WTC11 (cell line): ENCODE measurements around the gene MSI2. TPM values are rescaled to one million over a fixed set of nuclear protein-coding genes. Genes with fewer than 3 reads are reported as not detected.

Source experiments
- ATAC-seq: fragments of 200-7000 bp; cut with Tn5 transposase; 2 replicates; pipeline ENCODE4 v1.10.0; 2021; ENCODE audit warnings: mild to moderate bottlenecking, moderate library complexity
- CTCF ChIA-PET: fragments of 300-600 bp; sonication (Branson Sonifier 250); formaldehyde crosslinking; loops from one replicate; lab custom pipeline; 2021; ENCODE audit warnings: antibody characterized with exemption; lab: Charles Lee
- POLR2A ChIA-PET: fragments of 350-600 bp; sonication (Branson Sonifier 250); formaldehyde crosslinking; loops from one replicate; lab custom pipeline; 2021; ENCODE audit warnings: antibody characterized with exemption; lab: Charles Lee
- DNase-seq: peaks from one replicate; pipeline ENCODE4 v3.0.0; 2021; ENCODE audit warnings: low spot score
- H3K27ac Mint-ChIP-seq: 2 replicates; pipeline ENCODE4 v1.8.0; 2021; ENCODE audit warnings: mixed read lengths
- H3K27me3 Mint-ChIP-seq: 2 replicates; pipeline ENCODE4 v1.8.0; 2021; ENCODE audit warnings: low read depth, mild to moderate bottlenecking, moderate library complexity, mixed read lengths
- H3K36me3 Mint-ChIP-seq: 2 replicates; pipeline ENCODE4 v1.8.0; 2021; ENCODE audit warnings: mixed read lengths
- H3K4me1 Mint-ChIP-seq: 2 replicates; pipeline ENCODE4 v1.8.0; 2022; ENCODE audit warnings: mixed read lengths
- H3K4me3 Mint-ChIP-seq: 2 replicates; pipeline ENCODE4 v1.8.0; 2021; ENCODE audit warnings: mild to moderate bottlenecking, moderate library complexity, mixed read lengths
- H3K9me3 Mint-ChIP-seq: 2 replicates; pipeline ENCODE4 v1.8.0; 2021; ENCODE audit warnings: mixed read lengths
- AR ChIP-seq: fragments of 250-450 bp; sonication (Bioruptor Pico); IDR thresholded peaks from 2 replicates; pipeline ENCODE4 v1.9.0; 2021; ENCODE audit warnings: mild to moderate bottlenecking
- ARID4B ChIP-seq: sonication (generic); formaldehyde crosslinking; IDR thresholded peaks from 2 replicates; pipeline ENCODE4 v1.8.0; 2023; ENCODE audit warnings: missing genetic modification reagents, mild to moderate bottlenecking, borderline replicate concordance
- ATF6 ChIP-seq: sonication (generic); formaldehyde crosslinking; IDR thresholded peaks from 2 replicates; pipeline ENCODE4 v1.8.1; 2023; ENCODE audit warnings: mild to moderate bottlenecking, missing genetic modification reagents
- CTCF ChIP-seq: fragments of 200-600 bp; IDR thresholded peaks from 2 replicates; pipeline ENCODE4 v1.8.0; 2022; ENCODE audit warnings: antibody characterized with exemption
- ERG ChIP-seq: fragments of 250-450 bp; sonication (Bioruptor Pico); IDR thresholded peaks from 2 replicates; pipeline ENCODE4 v1.8.0; 2021; ENCODE audit warnings: mild to moderate bottlenecking
- TP53 ChIP-seq: sonication (generic); formaldehyde crosslinking; IDR thresholded peaks from 2 replicates; pipeline ENCODE4 v1.8.1; 2023; ENCODE audit warnings: mild to moderate bottlenecking, missing genetic modification reagents
- ZBTB21 ChIP-seq: sonication (generic); formaldehyde crosslinking; IDR thresholded peaks from 2 replicates; pipeline ENCODE4 v1.8.1; 2023; ENCODE audit warnings: mild to moderate bottlenecking, missing genetic modification reagents, borderline replicate concordance
- ZNF425 ChIP-seq: fragments of 250-450 bp; sonication (Bioruptor Pico); conservative IDR thresholded peaks from 2 replicates; pipeline ENCODE4 v1.9.0; 2021; ENCODE audit warnings: mild to moderate bottlenecking
- ZSCAN18 ChIP-seq: fragments of 250-450 bp; sonication (Bioruptor Pico); IDR thresholded peaks from 2 replicates; pipeline ENCODE4 v2.1.2; 2022; ENCODE audit warnings: mild to moderate bottlenecking, moderate library complexity
- total RNA-seq: library from RNA; stranded (reverse); gene quantifications from 3 replicates; pipeline ENCODE4 v1.2.3, GENCODE V29; 2021

MSI2 gene
- total RNA-seq, 1 experiment from 2014 or later: 82.1 TPM

- TF ChIP-seq ERG (no peak), TP53 (CRISPR knock-in tag) (no peak), ZNF425 (CRISPR knock-in tag) (no peak), AR (CRISPR knock-in tag) (no peak), ATF6 (CRISPR knock-in tag) (no peak), CTCF (no peak)
Observed at GRCh38 chr17:57210224-57210553, 46.1 kb upstream of the MSI2 start (continued).

- no peak; the same call in 1 of the 2 replicates for ATAC-seq
- POLR2A ChIA-PET: no interaction called here
- no peak for DNase-seq
Observed at GRCh38 chr17:57210972-57211411, 45.3 kb upstream of the MSI2 start.

More at GRCh38 chr17:57210972-57211411, 45.3 kb upstream of the MSI2 start:
- no peak overlapping the region for H3K27ac Mint-ChIP-seq
- H3K4me1 Mint-ChIP-seq: peaks cover 7% of the 10 kb centered on the region
- no peak overlapping the region for H3K4me3 Mint-ChIP-seq
- H3K9me3 Mint-ChIP-seq: peaks cover 35% of the 10 kb centered on the region
- H3K27me3 Mint-ChIP-seq: no peaks in the 10 kb centered on the region
- CTCF ChIA-PET: no interaction called here
- TF ChIP-seq ARID4B (CRISPR knock-in tag) (no peak), AR (CRISPR knock-in tag) (no peak), ZSCAN18 (CRISPR knock-in tag) (no peak), ZBTB21 (CRISPR knock-in tag) (no peak)
- H3K36me3 Mint-ChIP-seq: peaks cover 6% of the 10 kb centered on the region; the same call in 1 of the 2 replicates
